OCI-LY7 (cell line): ENCODE measurements around the gene ARIH1. TPM values are rescaled to one million over a fixed set of nuclear protein-coding genes. Genes with fewer than 3 reads are reported as not detected.

Experiments used
- BruUV-seq: library from RNA; stranded (reverse); fragments of 400-500 nt; replicated peaks from 2 replicates; lab custom pipeline; 2021; lab: Mats Ljungman, UMichigan
- CTCF ChIA-PET: fragments of 300-600 bp; sonication (Branson Sonifier 250); formaldehyde crosslinking; loops from one replicate; lab custom pipeline; 2022; ENCODE audit warnings: antibody characterized with exemption; ENCODE audit not compliant: unreplicated experiment; lab: Charles Lee
- POLR2A ChIA-PET: fragments of 300-600 bp; sonication (Branson Sonifier 250); formaldehyde crosslinking; loops from one replicate; lab custom pipeline; 2022; ENCODE audit warnings: antibody characterized with exemption; lab: Charles Lee
- DNase-seq: peaks from one replicate; pipeline ENCODE4 v3.0.0-alpha.2; 2015; ENCODE audit warnings: low spot score
- H2AFZ ChIP-seq: fragments of 200-600 bp; sonication (generic), shearing (Covaris generic); 2 replicates; pipeline ENCODE4 v1.6.1; 2014; ENCODE audit warnings: mild to moderate bottlenecking, antibody characterized with exemption, low read length, moderate library complexity
- H3K27ac ChIP-seq: fragments of 200-600 bp; sonication (generic); 2 replicates; pipeline ENCODE4 v1.5.1; 2014; ENCODE audit warnings: mixed run types, low read depth, mild to moderate bottlenecking, moderate library complexity, low read length, inconsistent platforms; ENCODE audit not compliant: poor library complexity, severe bottlenecking
- H3K36me3 ChIP-seq: fragments of 200-600 bp; sonication (generic); 2 replicates; pipeline ENCODE4 v1.6.1; 2014; ENCODE audit warnings: mild to moderate bottlenecking, antibody characterized with exemption, low read length, moderate library complexity, mixed read lengths; ENCODE audit not compliant: insufficient read depth
- H3K4me1 ChIP-seq: fragments of 200-600 bp; sonication (generic); 2 replicates; pipeline ENCODE4 v1.5.1; 2014; ENCODE audit warnings: mild to moderate bottlenecking, low read length; ENCODE audit not compliant: insufficient read depth, poor library complexity, severe bottlenecking
- H3K4me2 ChIP-seq: fragments of 200-600 bp; sonication (generic); 2 replicates; pipeline ENCODE4 v1.6.1; 2014; ENCODE audit warnings: mild to moderate bottlenecking, low read length
- H3K4me3 ChIP-seq: fragments of 200-600 bp; sonication (generic); 2 replicates; pipeline ENCODE4 v1.5.1; 2014; ENCODE audit warnings: mild to moderate bottlenecking, low read depth, low read length; ENCODE audit not compliant: poor library complexity, severe bottlenecking
- H3K79me2 ChIP-seq: fragments of 200-600 bp; sonication (generic); 2 replicates; pipeline ENCODE4 v1.6.1; 2016; ENCODE audit warnings: low read depth, mild to moderate bottlenecking, low read length, moderate library complexity, mixed read lengths; ENCODE audit not compliant: insufficient read depth
- H3K9me2 ChIP-seq: fragments of 200-600 bp; sonication (generic); 2 replicates; pipeline ENCODE4 v1.6.1; 2016; ENCODE audit warnings: mild to moderate bottlenecking, low read length, mixed read lengths; ENCODE audit not compliant: insufficient read depth
- H3K9me3 ChIP-seq: fragments of 200-600 bp; sonication (generic); 2 replicates; pipeline ENCODE4 v1.6.1; 2014; ENCODE audit warnings: mild to moderate bottlenecking, mixed run types, low read length, mixed read lengths
- H4K20me1 ChIP-seq: fragments of 200-600 bp; sonication (generic); 2 replicates; pipeline ENCODE4 v1.6.1; 2014; ENCODE audit warnings: mild to moderate bottlenecking, antibody characterized with exemption, low read length, moderate library complexity, mixed read lengths; ENCODE audit not compliant: insufficient read depth
- CTCF ChIP-seq: fragments of 200-600 bp; sonication (generic); conservative IDR thresholded peaks from 2 replicates; pipeline ENCODE4 v1.5.1; 2014; ENCODE audit warnings: mild to moderate bottlenecking, antibody characterized with exemption, low read length, moderate library complexity, mixed read lengths
- EZH2phosphoT487 ChIP-seq: fragments of 200-600 bp; sonication (generic); IDR thresholded peaks from 2 replicates; pipeline ENCODE4 v1.6.1; 2018; ENCODE audit warnings: low read depth, borderline replicate concordance, mild to moderate bottlenecking, mixed run types, antibody characterized with exemption, low read length, moderate library complexity, mixed read lengths
- intact Hi-C: fragments of 100-400 bp; cut with micrococcal nuclease; formaldehyde crosslinking; loops from one replicate; pipeline ENCODE4 v1.10.0; 2022; ENCODE audit not compliant: unreplicated experiment
- total RNA-seq, 2 experiments: library from RNA; depleted of rRNA in 1 of 2; stranded (reverse); fragments of >200 nt in 1 of 2; shearing (Covaris generic) in 1 of 2; gene quantifications; 2 replicates each; pipeline ENCODE4 v1.2.3, GENCODE V29; 2014 to 2022

ARIH1 gene
- total RNA-seq, 2 experiments from 2014 or later, result 33.0 to 142 TPM

GRCh38 chr15:72590427-72590826 lies 116.3 kb downstream of the ARIH1 start:
- H3K9me2 ChIP-seq, result no peaks in the 10 kb centered on the region
- H3K4me3 ChIP-seq, result no peak overlapping the region
- no peak for DNase-seq
- H3K9me3 ChIP-seq, result no peaks in the 10 kb centered on the region
- BruUV-seq, result no TSS peak
- H3K4me2 ChIP-seq, result no peak overlapping the region
- no peaks in the 10 kb centered on the region for H3K79me2 ChIP-seq
- peaks cover 26% of the 10 kb centered on the region; the same call in 1 of the 2 replicates for H3K36me3 ChIP-seq
- no peaks in the 10 kb centered on the region for H3K4me1 ChIP-seq
- H2AFZ ChIP-seq, result no peak overlapping the region
- ChIA-PET CTCF (no interaction called here), POLR2A (no interaction called here)
- no peaks in the 10 kb centered on the region for H4K20me1 ChIP-seq
- TF ChIP-seq EZH2phosphoT487, result no peak
- no peak for TF ChIP-seq CTCF
- no peak overlapping the region for H3K27ac ChIP-seq
- intact Hi-C loops, result no loop called here

- Histone ChIP-seq H3K9me3 (no peaks in the 10 kb centered on the region), H3K4me1 (no peaks in the 10 kb centered on the region), H3K79me2 (no peaks in the 10 kb centered on the region), H3K36me3 (peaks cover 18% of the 10 kb centered on the region; the same call in 1 of the 2 replicates), H3K9me2 (no peaks in the 10 kb centered on the region), H4K20me1 (no peaks in the 10 kb centered on the region), H3K4me3 (no peak overlapping the region), H3K4me2 (no peak overlapping the region), H3K27ac (no peak overlapping the region), H2AFZ (no peak overlapping the region)
- POLR2A ChIA-PET, result interaction anchor here (0.6 to 0.7 kb wide), 2 partner anchors 52 to 130 kb away, joined by 3 to 6 read pairs; no protein-coding TSS in a partner anchor
- CTCF ChIA-PET, result no interaction called here
- no TSS peak for BruUV-seq
- TF ChIP-seq CTCF (no peak), EZH2phosphoT487 (no peak)
- DNase-seq, result no peak
- intact Hi-C loops, result no loop called here
These were observed 117.2 kb downstream of the ARIH1 start for GRCh38 chr15:72591361-72591760.

GRCh38 chr15:72592097-72592496 lies 118.0 kb downstream of the ARIH1 start:
- Histone ChIP-seq H3K27ac (no peak overlapping the region), H3K79me2 (no peaks in the 10 kb centered on the region), H2AFZ (no peak overlapping the region), H3K36me3 (0 out of 2 replicates have a peak, but pooled peaks cover 11% of the 10 kb centered on the region), H4K20me1 (no peaks in the 10 kb centered on the region), H3K9me3 (no peaks in the 10 kb centered on the region), H3K4me3 (no peak overlapping the region), H3K4me2 (no peak overlapping the region), H3K9me2 (no peaks in the 10 kb centered on the region), H3K4me1 (no peaks in the 10 kb centered on the region)
- DNase-seq, result no peak
- CTCF ChIA-PET, result no interaction called here
- intact Hi-C loops, result no loop called here
- TF ChIP-seq EZH2phosphoT487 (no peak), CTCF (no peak)
- POLR2A ChIA-PET, result no interaction called here
- BruUV-seq, result no TSS peak
